GM19238 (cell line): ENCODE measurements around the gene GADD45A.
A peak's percentile ranks its signal among the peaks of the same experiment; 100 is the strongest.
"Not testable (repeated sequence)": the region's sequence is repeated elsewhere in the genome, so short reads cannot be mapped to it uniquely, and the experiment has no call there.

Experiments used
- DNase-seq: peaks from one replicate; pipeline ENCODE4 v3.0.0; 2011; ENCODE audit warnings: low spot score; ENCODE audit not compliant: insufficient read length

The GADD45A gene

DNA sequence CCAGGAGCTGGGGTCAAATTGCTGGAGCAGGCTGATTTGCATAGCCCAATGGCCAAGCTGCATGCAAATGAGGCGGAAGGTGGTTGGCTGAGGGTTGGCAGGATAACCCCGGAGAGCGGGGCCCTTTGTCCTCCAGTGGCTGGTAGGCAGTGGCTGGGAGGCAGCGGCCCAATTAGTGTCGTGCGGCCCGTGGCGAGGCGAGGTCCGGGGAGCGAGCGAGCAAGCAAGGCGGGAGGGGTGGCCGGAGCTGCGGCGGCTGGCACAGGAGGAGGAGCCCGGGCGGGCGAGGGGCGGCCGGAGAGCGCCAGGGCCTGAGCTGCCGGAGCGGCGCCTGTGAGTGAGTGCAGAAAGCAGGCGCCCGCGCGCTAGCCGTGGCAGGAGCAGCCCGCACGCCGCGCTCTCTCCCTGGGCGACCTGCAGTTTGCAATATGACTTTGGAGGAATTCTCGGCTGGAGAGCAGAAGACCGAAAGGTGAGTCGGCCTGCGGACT lies at the start of gene GADD45A:
TSS of gene GADD45A (plus strand) at position 135 of the 491 bp plus-strand sequence. CDS start at position 429, 294 bp downstream.
- peak; percentile 92 for DNase-seq

- DNase-seq = no peak
These were observed 48.9 kb upstream of the GADD45A start for GRCh38 chr1:67636146-67636545.

- DNase-seq = no peak
These were observed 45.6 kb upstream of the GADD45A start for GRCh38 chr1:67639361-67639760.

DNA sequence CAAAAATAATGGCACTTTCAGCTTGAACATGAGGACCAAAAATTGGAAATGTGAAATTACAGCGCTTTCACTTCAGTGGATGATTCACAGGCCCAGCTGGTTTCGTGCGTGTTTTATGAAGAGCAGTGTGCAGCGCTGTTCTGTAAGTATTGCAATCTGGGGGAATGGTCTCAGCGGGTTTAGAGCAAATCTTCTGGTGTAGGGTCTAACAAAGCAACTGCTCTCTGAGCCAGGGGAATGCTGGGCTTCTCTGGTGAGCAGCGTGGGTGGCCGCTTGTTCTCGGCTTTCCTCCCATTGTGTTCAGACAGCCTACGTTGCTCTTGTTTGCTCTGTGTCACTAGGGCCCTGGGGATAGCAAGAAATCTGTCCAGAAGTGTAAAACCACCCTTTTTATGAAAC lies 42.4 kb upstream of the GADD45A start:
- DNase-seq = no peak

GRCh38 chr1:67644566-67644965 lies 40.4 kb upstream of the GADD45A start:
- no peak for DNase-seq

DNA sequence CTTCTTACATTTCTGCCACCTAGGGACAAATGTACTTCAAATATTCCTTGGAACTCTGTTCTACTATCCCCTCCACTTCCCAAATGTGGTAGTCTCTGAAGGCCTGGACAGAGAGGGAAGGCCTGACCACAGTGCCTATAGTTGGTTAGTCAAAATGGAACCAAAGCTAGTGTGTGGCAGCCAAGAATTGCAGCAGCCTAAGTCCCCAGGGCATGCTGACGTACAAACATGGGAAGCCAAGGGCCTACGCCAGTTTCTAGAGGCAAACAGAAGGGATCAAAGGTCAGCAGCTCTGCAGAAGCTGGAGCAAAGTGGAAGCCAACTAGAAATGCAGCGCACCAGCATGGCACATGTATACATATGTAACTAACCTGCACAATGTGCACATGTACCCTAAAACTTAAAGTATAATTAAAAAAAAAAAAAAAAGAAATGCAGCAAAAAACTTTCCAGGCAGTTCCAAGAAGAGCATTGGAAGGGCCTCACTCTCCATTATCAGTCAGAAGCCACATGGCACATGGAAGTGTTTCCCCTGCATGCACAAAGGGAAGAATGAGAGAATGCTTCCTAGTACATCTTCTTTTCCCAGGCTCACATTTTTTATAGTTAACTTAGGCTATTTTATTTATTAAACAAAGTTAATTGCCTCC lies 39.4 kb upstream of the GADD45A start:
- no peak for DNase-seq

GRCh38 chr1:67646145-67647035 lies 38.6 kb upstream of the GADD45A start:
- DNase-seq = no peak

- DNase-seq = no peak
These were observed 37.8 kb upstream of the GADD45A start for GRCh38 chr1:67647036-67647798.

DNA sequence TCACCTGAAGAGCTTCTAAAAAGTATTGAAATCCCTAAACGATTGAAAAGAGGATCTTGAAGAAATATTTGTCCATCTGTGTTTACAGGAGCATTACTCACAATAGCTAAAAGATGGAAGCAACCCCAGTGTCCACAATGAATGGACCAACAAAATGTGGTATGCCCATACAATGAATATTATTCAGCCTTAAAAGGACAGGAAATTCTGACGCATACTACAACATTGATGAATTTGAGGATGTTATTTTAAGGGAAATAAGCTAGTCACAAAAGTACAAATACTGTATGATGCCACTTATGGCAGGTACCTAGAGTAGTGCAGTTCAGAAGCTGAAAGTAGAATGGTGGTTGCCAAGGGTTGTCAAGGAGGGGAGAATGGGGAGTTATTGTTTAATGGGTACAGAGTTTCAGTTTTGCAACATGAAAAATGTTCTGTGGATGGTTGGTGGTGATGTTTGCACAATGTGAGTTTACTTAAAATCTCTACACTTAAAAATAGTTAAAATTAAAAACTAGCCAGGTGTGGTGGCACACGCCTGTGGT lies 37.1 kb upstream of the GADD45A start:
- no peak for DNase-seq

DNA sequence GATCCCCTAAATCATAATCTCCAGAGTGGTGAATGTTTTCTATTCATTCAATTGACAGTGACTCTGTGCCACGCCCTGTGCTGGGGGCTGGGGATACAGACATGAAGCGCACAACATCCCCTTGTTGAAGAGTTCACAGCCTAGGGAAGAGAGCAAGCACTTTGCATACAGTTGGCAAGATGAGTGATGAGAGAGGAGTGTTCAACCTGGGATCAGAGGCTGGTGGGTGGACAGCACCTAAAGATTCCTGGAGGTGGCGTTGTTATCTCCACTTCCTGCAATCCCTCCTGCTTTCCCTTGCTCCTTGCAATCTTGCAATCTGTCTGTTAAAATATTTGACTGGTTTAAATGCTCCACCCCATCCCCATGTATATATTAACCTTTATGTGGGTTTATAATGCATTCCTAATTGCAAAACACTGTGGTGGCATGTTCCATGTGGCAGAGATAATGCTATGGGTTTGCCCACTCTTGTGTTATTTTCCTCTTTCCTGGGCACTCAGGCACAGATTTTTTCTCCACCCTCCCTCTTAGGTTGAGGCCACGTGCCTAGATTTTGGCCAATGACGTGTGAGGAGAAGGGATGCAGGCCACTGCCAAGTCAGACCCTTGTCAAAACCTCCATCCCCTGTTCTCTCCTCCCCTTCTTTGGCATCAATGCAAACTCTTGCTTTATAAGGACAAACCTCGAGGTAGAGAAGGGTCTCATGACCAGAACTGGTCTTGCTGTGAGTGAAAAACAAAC lies 36.2 kb upstream of the GADD45A start:
- DNase-seq = no peak

DNA sequence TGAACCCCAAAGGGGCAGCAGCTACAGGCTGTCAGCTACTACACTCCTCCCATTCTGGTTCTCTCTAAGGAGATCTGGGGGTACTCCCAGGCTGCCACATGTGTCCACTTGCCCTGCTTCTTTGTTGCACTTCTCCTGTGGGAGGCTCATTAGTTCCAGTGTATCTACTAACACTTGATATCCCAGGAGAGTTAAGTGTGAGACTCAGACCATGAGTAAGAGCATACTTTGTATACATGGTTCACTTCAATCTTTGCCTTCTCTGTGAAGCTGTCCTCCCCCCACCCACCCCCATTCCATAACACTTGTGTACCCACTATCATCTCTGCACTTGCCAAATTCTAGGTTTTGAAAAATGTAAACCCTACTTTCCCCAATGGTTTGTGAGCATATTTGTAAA lies 34.9 kb upstream of the GADD45A start:
- no peak for DNase-seq

GRCh38 chr1:67651031-67651430 lies 34.0 kb upstream of the GADD45A start:
- no peak for DNase-seq

GRCh38 chr1:67652800-67653199 lies 32.2 kb upstream of the GADD45A start:
- no peak for DNase-seq

DNA sequence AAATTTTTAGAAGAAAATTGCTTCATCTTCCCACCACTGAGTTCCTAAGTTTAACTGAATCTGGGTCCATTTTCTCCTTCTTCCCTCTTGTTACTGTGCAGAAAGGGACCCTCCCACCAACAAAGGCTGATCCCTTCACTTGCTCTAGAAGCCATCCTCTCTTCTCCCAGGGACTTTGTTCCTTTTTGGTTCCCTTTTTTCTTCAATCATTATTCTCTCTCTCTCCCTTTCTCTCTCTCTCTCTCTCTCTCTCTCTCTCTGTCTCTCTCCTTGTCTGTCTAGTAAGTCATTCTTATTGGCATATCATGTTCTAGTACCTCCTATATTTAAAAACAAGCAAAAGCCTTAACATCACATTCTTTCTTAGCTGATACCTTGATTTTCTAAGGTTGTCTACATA lies 31.7 kb upstream of the GADD45A start:
- DNase-seq = no peak

DNA sequence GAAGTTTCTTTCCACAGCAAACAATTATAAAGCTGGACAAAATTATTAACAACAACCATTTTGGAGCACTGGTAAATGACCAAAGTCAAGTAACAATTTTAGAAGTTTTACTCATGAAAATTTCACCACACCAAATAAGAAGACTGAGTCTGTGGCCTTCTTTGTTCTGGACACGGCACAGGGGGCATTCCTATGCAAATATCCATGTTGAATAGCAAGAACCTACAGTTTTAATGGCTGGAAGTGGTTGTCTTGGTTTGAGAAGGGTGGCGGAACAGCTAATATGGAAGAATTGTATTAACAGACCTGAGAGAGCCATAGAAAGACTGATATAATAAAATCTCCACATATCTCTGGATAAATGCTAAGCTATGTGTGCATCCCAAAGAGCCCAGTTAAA lies 29.4 kb upstream of the GADD45A start:
- DNase-seq = no peak

DNA sequence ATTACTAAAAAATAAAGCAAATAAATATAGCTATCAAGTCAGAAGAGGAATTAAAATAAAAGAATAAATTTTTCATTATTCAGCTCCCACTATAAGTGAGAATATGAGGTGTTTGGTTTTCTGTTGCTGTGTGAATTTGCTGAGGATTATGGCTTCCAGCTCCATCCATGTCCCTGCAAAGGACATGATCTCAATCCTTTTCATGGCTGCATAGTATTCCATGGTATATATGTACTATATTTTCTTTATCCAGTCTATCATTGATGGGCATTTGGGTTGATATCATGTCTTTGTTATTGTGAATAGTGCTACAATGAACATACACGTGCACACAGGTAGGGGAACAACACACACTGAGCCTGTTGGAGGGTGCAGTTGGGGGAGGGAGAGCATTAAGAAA lies 27.8 kb upstream of the GADD45A start:
- not testable (repeated sequence) for DNase-seq

GRCh38 chr1:67659229-67659628 lies 25.8 kb upstream of the GADD45A start:
- DNase-seq = no peak

- no peak for DNase-seq
These were observed 22.1 kb upstream of the GADD45A start for GRCh38 chr1:67662884-67663283.

DNA sequence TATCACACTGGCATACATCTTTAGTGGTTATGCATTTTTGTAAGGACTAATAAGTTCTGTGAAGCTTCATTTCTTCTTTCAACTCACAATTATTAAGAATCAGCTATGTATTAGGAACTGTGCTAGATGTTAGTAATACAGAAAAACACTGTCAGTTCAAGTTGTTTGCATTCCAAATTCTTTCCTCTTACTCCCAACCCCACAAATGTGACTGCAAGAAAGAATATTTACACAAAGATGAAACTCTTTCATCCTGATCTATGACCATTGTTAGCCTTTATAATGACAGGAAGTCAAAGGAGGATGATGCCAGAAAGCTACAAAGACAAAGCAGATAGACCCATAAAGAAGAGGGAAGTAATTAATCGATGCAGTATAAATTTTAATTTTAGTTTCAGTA lies 21.0 kb upstream of the GADD45A start:
- no peak for DNase-seq

DNA sequence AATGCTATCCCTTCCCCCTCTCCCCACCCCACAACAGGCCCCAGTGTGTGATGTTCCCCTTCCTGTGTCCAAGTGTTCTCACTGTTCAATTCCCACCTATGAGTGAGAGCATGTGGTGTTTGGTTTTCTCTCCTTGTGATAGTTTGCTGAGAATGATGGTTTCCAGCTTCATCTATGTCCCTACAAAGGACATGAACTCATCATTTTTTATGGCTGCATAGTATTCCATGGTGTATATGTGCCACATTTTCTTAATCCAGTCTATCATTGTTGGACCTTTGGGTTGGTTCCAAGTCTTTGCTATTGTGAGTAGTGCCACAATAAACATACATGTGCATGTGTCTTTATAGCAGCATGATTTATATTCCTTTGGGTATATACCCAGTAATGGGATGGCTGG lies 19.7 kb upstream of the GADD45A start:
- DNase-seq = not testable (repeated sequence)

DNA sequence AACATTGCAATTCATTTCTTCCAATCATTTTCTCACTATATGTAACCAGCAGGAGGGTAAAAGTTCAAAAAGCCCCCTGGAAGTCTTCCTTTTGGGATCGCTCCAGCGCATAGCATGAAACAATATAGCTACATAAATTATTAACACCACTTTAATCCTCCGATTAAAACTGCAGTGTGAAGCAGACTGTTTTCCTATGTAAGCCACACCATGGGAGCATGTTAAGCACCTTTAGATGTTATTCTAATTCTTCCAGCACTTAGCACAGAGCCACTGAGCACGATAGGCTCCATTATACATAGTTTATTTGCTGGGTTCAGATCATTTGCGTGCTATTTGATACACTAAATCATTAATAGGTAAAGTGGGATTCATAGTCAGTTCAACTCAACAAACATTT lies 18.4 kb upstream of the GADD45A start:
- DNase-seq = no peak
